Measurements from ENCODE around the gene TMEM204.
"Not testable (repeated sequence)": the region's sequence is repeated elsewhere in the genome, so short reads cannot be mapped to it uniquely, and the experiment has no call there.

TMEM204 gene

GRCh38 chr16:1592446-1592845 lies 59.0 kb downstream of the TMEM204 start:
- CTCF ChIA-PET, result no interaction called here
- 95% methylated on average over 12 of the region's 16 CpGs for WGBS (ENCODE audit: insufficient coverage)
- Histone ChIP-seq H3K9me3 (ENCODE audit: control extremely low read depth in 1 of 5, control insufficient read depth in 4 of 5, insufficient read depth in 2 of 5, low read depth in 1 of 5, low read length in 4 of 5) (no peaks in the 10 kb centered on the region), H3K4me3 (ENCODE audit: control insufficient read depth in 1 of 7, extremely low read depth in 1 of 7, insufficient read depth in 4 of 7, low read depth in 2 of 7, low read length in 6 of 7) (no peak overlapping the region), H3K27me3 (replicated peaks in 2 of 5; ENCODE audit: control insufficient read depth in 4 of 5, insufficient read depth in 5 of 5, low read length in 4 of 5) (no peaks in the 10 kb centered on the region), H3K27ac (ENCODE audit: insufficient read depth in 1 of 2, low read depth in 1 of 2, low read length in 2 of 2, poor library complexity in 1 of 2, severe bottlenecking in 2 of 2) (no peak overlapping the region), H3K36me3 (ENCODE audit: control insufficient read depth in 4 of 4, insufficient read depth in 4 of 4, low read length in 3 of 4) (peaks cover 0 to 33% (median 19%) of the 10 kb centered on the region in 4 experiments), H3K4me1 (ENCODE audit: control extremely low read depth in 1 of 4, control insufficient read depth in 4 of 4, insufficient read depth in 4 of 4, low read length in 3 of 4) (no peaks in the 10 kb centered on the region)
- POLR2A ChIA-PET, result no interaction called here
- no peak for DNase-seq

GRCh38 chr16:1595511-1595910 lies 62.0 kb downstream of the TMEM204 start:
- POLR2A ChIA-PET; CTCF ChIA-PET; H3K4me1 ChIP-seq (ENCODE audit: control extremely low read depth in 1 of 4, control insufficient read depth in 4 of 4, insufficient read depth in 4 of 4, low read length in 3 of 4); H3K9me3 ChIP-seq (ENCODE audit: control extremely low read depth in 1 of 5, control insufficient read depth in 4 of 5, insufficient read depth in 2 of 5, low read depth in 1 of 5, low read length in 4 of 5); H3K27ac ChIP-seq (ENCODE audit: insufficient read depth in 1 of 2, low read depth in 1 of 2, low read length in 2 of 2, poor library complexity in 1 of 2, severe bottlenecking in 2 of 2); DNase-seq; H3K27me3 ChIP-seq (replicated peaks in 2 of 5; ENCODE audit: control insufficient read depth in 4 of 5, insufficient read depth in 5 of 5, low read length in 4 of 5); H3K4me3 ChIP-seq (ENCODE audit: control insufficient read depth in 1 of 7, extremely low read depth in 1 of 7, insufficient read depth in 4 of 7, low read depth in 2 of 7, low read length in 6 of 7): not testable (repeated sequence)
- H3K36me3 ChIP-seq (ENCODE audit: control insufficient read depth in 4 of 4, insufficient read depth in 4 of 4, low read length in 3 of 4), result peaks cover 0 to 21% (median 11%) of the 10 kb centered on the region in 4 experiments
- WGBS (ENCODE audit: insufficient coverage), result no CpG with 5 or more reads among the region's 5 CpGs

- ChIA-PET CTCF (no interaction called here), POLR2A (no interaction called here)
- no peak for DNase-seq
- H3K4me3 ChIP-seq (ENCODE audit: control insufficient read depth in 1 of 7, extremely low read depth in 1 of 7, insufficient read depth in 4 of 7, low read depth in 2 of 7, low read length in 6 of 7), result no peak overlapping the region
- no peak overlapping the region for H3K27ac ChIP-seq (ENCODE audit: insufficient read depth in 1 of 2, low read depth in 1 of 2, low read length in 2 of 2, poor library complexity in 1 of 2, severe bottlenecking in 2 of 2)
- no peaks in the 10 kb centered on the region for H3K4me1 ChIP-seq (ENCODE audit: control extremely low read depth in 1 of 4, control insufficient read depth in 4 of 4, insufficient read depth in 4 of 4, low read length in 3 of 4)
- H3K9me3 ChIP-seq (ENCODE audit: control extremely low read depth in 1 of 5, control insufficient read depth in 4 of 5, insufficient read depth in 2 of 5, low read depth in 1 of 5, low read length in 4 of 5), result no peaks in the 10 kb centered on the region
- over 99% methylated on average over 9 of the region's 12 CpGs for WGBS (ENCODE audit: insufficient coverage)
- H3K36me3 ChIP-seq (ENCODE audit: control insufficient read depth in 4 of 4, insufficient read depth in 4 of 4, low read length in 3 of 4), result peaks cover 0 to 21% (median 11%) of the 10 kb centered on the region in 4 experiments
- H3K27me3 ChIP-seq (replicated peaks in 2 of 5; ENCODE audit: control insufficient read depth in 4 of 5, insufficient read depth in 5 of 5, low read length in 4 of 5), result no peaks in the 10 kb centered on the region
Observed at GRCh38 chr16:1596516-1596915, 63.0 kb downstream of the TMEM204 start.

GRCh38 chr16:1597154-1597553 lies 63.7 kb downstream of the TMEM204 start:
- Histone ChIP-seq H3K36me3 (ENCODE audit: control insufficient read depth in 4 of 4, insufficient read depth in 4 of 4, low read length in 3 of 4) (peaks cover 0 to 23% (median 11%) of the 10 kb centered on the region in 4 experiments), H3K4me3 (ENCODE audit: control insufficient read depth in 1 of 7, extremely low read depth in 1 of 7, insufficient read depth in 4 of 7, low read depth in 2 of 7, low read length in 6 of 7) (no peak overlapping the region), H3K4me1 (ENCODE audit: control extremely low read depth in 1 of 4, control insufficient read depth in 4 of 4, insufficient read depth in 4 of 4, low read length in 3 of 4) (no peaks in the 10 kb centered on the region), H3K27me3 (replicated peaks in 2 of 5; ENCODE audit: control insufficient read depth in 4 of 5, insufficient read depth in 5 of 5, low read length in 4 of 5) (no peaks in the 10 kb centered on the region), H3K9me3 (ENCODE audit: control extremely low read depth in 1 of 5, control insufficient read depth in 4 of 5, insufficient read depth in 2 of 5, low read depth in 1 of 5, low read length in 4 of 5) (no peaks in the 10 kb centered on the region), H3K27ac (ENCODE audit: insufficient read depth in 1 of 2, low read depth in 1 of 2, low read length in 2 of 2, poor library complexity in 1 of 2, severe bottlenecking in 2 of 2) (no peak overlapping the region)
- ChIA-PET CTCF (interaction anchor here (0.9 kb wide), 1 partner anchor 230 kb away, joined by 3 read pairs; no protein-coding TSS in a partner anchor), POLR2A (interaction anchor here (0.6 kb wide), 1 partner anchor 17 kb away, joined by 3 read pairs; no protein-coding TSS in a partner anchor)
- 98% methylated on average over 12 of the region's 13 CpGs for WGBS (ENCODE audit: insufficient coverage)
- no peak for DNase-seq

GRCh38 chr16:1601031-1601430 lies 67.6 kb downstream of the TMEM204 start:
- ChIA-PET POLR2A (no interaction called here), CTCF (interaction anchor here (1.4 kb wide), 1 partner anchor 38 kb away, joined by 3 read pairs; no protein-coding TSS in a partner anchor)
- no peaks in the 10 kb centered on the region for H3K4me1 ChIP-seq (ENCODE audit: control extremely low read depth in 1 of 4, control insufficient read depth in 4 of 4, insufficient read depth in 4 of 4, low read length in 3 of 4)
- DNase-seq, result no peak
- H3K4me3 ChIP-seq (ENCODE audit: control insufficient read depth in 1 of 7, extremely low read depth in 1 of 7, insufficient read depth in 4 of 7, low read depth in 2 of 7, low read length in 6 of 7), result no peak overlapping the region
- no peaks in the 10 kb centered on the region for H3K27me3 ChIP-seq (replicated peaks in 2 of 5; ENCODE audit: control insufficient read depth in 4 of 5, insufficient read depth in 5 of 5, low read length in 4 of 5)
- peaks cover 0 to 26% (median 17%) of the 10 kb centered on the region in 4 experiments for H3K36me3 ChIP-seq (ENCODE audit: control insufficient read depth in 4 of 4, insufficient read depth in 4 of 4, low read length in 3 of 4)
- no peaks in the 10 kb centered on the region for H3K9me3 ChIP-seq (ENCODE audit: control extremely low read depth in 1 of 5, control insufficient read depth in 4 of 5, insufficient read depth in 2 of 5, low read depth in 1 of 5, low read length in 4 of 5)
- no peak overlapping the region for H3K27ac ChIP-seq (ENCODE audit: insufficient read depth in 1 of 2, low read depth in 1 of 2, low read length in 2 of 2, poor library complexity in 1 of 2, severe bottlenecking in 2 of 2)
- WGBS (ENCODE audit: insufficient coverage), result 100% methylated on average over 6 of the region's 7 CpGs

- no peak for DNase-seq
- POLR2A ChIA-PET, result no interaction called here
- no CpG with 5 or more reads among the region's 6 CpGs for WGBS (ENCODE audit: insufficient coverage)
- no peak overlapping the region for H3K4me3 ChIP-seq (ENCODE audit: control insufficient read depth in 1 of 7, extremely low read depth in 1 of 7, insufficient read depth in 4 of 7, low read depth in 2 of 7, low read length in 6 of 7)
- no peaks in the 10 kb centered on the region for H3K27me3 ChIP-seq (replicated peaks in 2 of 5; ENCODE audit: control insufficient read depth in 4 of 5, insufficient read depth in 5 of 5, low read length in 4 of 5)
- no peak overlapping the region for H3K27ac ChIP-seq (ENCODE audit: insufficient read depth in 1 of 2, low read depth in 1 of 2, low read length in 2 of 2, poor library complexity in 1 of 2, severe bottlenecking in 2 of 2)
- CTCF ChIA-PET, result interaction anchor here (1.4 kb wide), 1 partner anchor 38 kb away, joined by 3 read pairs; no protein-coding TSS in a partner anchor
- peaks cover 0 to 28% (median 19%) of the 10 kb centered on the region in 4 experiments for H3K36me3 ChIP-seq (ENCODE audit: control insufficient read depth in 4 of 4, insufficient read depth in 4 of 4, low read length in 3 of 4)
- no peaks in the 10 kb centered on the region for H3K9me3 ChIP-seq (ENCODE audit: control extremely low read depth in 1 of 5, control insufficient read depth in 4 of 5, insufficient read depth in 2 of 5, low read depth in 1 of 5, low read length in 4 of 5)
- H3K4me1 ChIP-seq (ENCODE audit: control extremely low read depth in 1 of 4, control insufficient read depth in 4 of 4, insufficient read depth in 4 of 4, low read length in 3 of 4), result no peaks in the 10 kb centered on the region
Observed at GRCh38 chr16:1601489-1601888, 68.0 kb downstream of the TMEM204 start.

GRCh38 chr16:1602285-1602684 lies 68.8 kb downstream of the TMEM204 start:
- DNase-seq, result no peak
- H3K4me3 ChIP-seq (ENCODE audit: control insufficient read depth in 1 of 7, extremely low read depth in 1 of 7, insufficient read depth in 4 of 7, low read depth in 2 of 7, low read length in 6 of 7), result no peak overlapping the region
- ChIA-PET POLR2A (no interaction called here), CTCF (interaction anchor here (1.4 kb wide), 1 partner anchor 39 kb away, joined by 3 read pairs; no protein-coding TSS in a partner anchor)
- no peak overlapping the region for H3K27ac ChIP-seq (ENCODE audit: insufficient read depth in 1 of 2, low read depth in 1 of 2, low read length in 2 of 2, poor library complexity in 1 of 2, severe bottlenecking in 2 of 2)
- WGBS (ENCODE audit: insufficient coverage), result 99% methylated on average over 19 of the region's 20 CpGs
- H3K27me3 ChIP-seq (replicated peaks in 2 of 5; ENCODE audit: control insufficient read depth in 4 of 5, insufficient read depth in 5 of 5, low read length in 4 of 5), result no peaks in the 10 kb centered on the region
- no peaks in the 10 kb centered on the region for H3K9me3 ChIP-seq (ENCODE audit: control extremely low read depth in 1 of 5, control insufficient read depth in 4 of 5, insufficient read depth in 2 of 5, low read depth in 1 of 5, low read length in 4 of 5)
- H3K36me3 ChIP-seq (ENCODE audit: control insufficient read depth in 4 of 4, insufficient read depth in 4 of 4, low read length in 3 of 4), result peaks cover 0 to 27% (median 25%) of the 10 kb centered on the region in 4 experiments
- peaks cover 0 to under 1% (median 0%) of the 10 kb centered on the region in 4 experiments for H3K4me1 ChIP-seq (ENCODE audit: control extremely low read depth in 1 of 4, control insufficient read depth in 4 of 4, insufficient read depth in 4 of 4, low read length in 3 of 4)

All from common myeloid progenitor, CD34-positive (primary cell).